Stimulated activated CD4-positive, alpha-beta T cell treated with anti-CD3 and anti-CD28 coated beads, Interleukin-12 subunit alpha, Interleukin-12 subunit beta, amount 100 ng/mL, for 48 hours (primary cell): ENCODE results near the gene USP49.

Source experiments
- DNase-seq, 3 donors: peaks; one replicate each; pipeline ENCODE4 v3.0.0-alpha.2; 2020; ENCODE audit warnings: low read depth in 2 of 3, low spot score in 1 of 3

Gene USP49

DNA sequence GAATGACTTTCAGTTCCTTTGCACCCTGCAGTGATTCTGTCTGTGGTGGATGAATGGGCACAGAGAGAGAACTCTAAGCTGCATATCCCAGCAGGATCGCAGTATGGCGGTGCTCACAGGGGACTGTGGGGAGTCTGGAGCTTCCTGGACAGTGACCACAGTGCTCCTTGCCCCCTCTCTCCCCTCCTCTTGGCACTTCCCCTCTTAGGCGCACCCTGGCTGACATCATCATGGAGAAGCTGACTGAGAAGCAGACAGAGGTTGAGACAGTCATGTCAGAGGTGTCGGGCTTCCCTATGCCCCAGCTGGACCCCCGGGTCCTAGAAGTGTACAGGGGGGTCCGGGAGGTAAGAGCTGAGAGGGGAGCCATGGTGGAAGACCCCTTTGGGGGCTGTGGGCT lies 34.7 kb upstream of the USP49 start:
- DNase-seq = no peak

DNA sequence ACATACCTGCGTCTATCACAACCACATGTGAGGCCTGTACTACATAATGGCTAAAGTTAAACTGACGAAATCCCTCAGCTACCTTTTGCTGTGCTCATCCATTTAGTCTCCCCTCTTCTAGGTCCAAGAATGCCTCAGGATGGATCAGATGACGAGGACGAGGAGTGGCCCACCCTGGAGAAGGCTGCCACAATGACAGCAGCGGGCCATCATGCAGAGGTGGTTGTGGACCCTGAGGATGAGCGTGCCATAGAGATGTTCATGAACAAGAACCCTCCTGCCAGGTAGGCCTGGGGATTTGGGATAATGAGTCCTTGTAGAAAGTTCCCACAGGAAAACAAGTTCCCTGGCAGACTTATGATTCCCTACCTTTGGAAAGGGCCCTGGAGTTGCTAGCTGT lies 32.1 kb upstream of the USP49 start:
- DNase-seq = no peak

DNA sequence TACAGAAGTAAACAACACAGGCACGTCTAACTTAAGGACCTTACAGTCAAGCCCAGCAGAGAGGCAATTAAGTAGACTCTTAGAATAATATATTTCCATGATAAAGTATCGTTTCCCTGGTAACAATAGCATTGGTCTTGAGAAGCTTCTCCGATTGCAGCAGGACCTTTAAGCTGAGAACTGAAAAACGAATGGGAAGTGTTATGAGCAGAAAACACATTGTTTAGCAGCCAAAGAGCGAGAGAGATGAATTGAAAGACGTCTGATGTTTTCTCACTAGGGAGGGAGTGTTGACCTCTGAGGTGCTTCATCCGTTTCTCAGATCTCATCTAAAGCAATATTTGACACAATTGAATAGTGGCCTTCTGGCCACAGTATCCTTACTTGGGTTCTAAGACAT lies 27.0 kb upstream of the USP49 start:
- DNase-seq = no peak

DNA sequence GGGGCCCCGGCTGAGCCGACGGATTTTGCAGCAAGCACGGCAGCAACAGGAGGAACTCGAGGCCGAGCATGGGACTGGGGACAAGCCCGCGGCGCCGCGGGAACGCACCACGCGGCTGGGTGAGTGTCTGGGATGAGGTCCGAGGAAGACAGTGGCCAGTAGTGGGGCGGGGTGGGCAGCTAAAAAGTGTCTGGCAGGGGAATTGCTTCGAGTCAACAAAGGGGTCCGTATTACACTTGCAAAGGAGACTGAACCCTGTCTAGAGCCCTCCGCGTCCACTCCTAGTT lies 26.5 kb upstream of the USP49 start:
- no peak for DNase-seq

DNA sequence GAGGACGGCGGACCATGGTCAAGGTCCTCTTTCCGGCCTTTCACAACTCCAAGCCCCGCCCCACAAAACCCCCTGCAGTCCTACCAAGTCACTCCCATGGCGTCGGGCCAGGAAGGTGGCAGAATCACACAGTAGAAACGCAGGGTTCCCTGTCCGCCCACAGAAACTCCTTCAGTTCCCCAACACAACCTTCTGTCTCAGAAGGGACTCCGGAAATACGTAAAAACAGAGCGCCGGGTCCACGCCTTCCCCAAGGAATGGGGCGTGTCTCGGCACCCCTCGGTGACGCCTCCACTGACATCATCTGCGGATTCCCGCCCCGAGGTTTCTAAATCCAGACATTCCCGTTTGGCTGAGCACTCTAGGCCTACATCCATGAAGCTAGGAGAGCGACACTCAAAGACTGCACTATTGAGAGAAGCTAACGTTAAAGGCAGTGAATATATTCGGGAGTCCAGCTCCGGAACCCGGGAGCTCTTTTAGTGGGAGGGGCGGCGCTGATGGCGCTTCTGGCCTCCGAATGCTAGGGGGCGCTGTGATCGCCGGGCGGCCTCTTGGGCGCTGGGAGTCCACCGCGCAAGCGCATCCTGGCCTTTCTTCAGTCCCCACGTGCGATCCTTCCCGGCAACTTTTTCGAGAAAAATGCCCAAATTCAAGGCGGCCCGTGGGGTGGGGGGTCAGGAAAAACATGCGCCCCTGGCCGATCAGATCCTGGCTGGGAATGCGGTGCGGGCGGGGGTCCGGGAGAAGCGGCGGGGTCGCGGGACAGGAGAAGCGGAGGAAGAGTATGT lies 25.9 kb upstream of the USP49 start, which contains the start of the genes BYSL and MED20:
TSS of gene BYSL (plus strand) at position 579 of the 791 bp plus-strand sequence. CDS start at position 643, 64 bp downstream.
TSS of gene MED20 (minus strand) at position 219 of the 791 bp plus-strand sequence. CDS start at position 98, 121 bp downstream.
- peak; percentile 88 to 96 (median 91) for DNase-seq

DNA sequence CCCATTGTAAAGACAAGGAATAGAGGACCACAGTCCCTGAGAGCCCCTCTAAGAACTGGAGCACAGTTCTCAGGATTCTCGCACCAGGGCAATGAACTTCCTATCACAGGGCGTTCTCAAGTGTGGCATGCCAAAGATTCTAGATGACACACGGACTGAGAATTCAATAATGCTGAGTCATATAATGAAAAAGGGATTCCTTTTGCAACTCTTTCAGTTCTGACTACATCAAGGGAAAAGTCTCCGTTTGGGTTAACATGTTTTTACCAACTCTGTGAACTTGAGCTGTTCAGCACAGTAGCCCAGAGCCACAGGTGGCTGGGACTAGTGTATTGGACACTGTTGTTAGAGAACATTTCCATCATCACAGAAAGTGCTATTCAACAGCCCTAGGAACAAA lies 22.4 kb upstream of the USP49 start:
- DNase-seq = no peak

DNA sequence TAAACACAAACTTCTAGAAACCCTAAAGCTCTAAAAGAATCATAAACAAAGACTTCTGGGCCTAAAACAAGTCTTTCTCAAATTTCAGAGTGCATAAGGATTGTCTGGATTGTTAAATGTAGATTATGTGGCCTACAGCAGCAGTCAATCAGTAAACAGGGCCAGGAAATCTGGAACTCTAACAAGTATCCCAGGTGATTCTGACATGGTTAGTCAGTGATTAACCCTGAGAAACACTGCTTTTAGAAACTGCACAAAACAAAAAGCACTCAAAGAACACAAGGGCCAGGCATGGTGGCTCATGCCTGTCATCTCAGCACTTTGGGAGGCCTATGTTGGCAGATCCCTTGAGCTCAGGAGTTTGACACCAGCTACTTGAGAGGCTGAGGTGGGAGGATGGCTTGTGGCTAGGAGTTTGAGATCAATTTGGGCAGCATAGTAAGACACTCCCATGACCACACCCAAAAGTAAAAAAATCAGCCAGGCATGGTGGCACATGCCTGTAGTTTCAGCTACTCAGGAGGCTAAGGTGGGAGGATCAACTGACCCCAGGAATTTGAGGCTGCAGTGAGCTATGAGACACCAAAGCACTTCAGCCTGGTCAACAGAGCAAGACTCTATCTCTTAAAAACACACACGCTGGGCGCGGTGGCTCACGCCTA lies 19.8 kb upstream of the USP49 start:
- DNase-seq = no peak

DNA sequence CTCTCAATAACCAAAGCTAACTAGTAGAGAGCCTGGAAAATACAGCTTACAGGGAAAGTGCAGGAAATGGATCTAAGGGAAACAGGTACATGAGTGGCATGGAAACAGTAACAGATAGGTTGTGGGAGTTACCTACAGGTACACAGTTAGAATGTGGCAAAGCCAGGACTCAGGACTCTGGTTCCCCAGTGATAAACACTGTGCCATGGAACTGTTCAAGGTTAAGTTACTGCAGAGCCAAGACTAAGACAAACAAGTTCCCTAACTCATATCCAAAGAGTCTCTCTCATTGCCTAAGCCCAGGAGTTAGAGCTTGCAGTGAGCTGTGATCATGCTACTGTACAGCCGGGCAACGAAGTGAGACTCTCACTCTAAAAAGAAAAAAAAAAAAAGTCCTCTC lies 19.2 kb upstream of the USP49 start:
- DNase-seq = no peak

DNA sequence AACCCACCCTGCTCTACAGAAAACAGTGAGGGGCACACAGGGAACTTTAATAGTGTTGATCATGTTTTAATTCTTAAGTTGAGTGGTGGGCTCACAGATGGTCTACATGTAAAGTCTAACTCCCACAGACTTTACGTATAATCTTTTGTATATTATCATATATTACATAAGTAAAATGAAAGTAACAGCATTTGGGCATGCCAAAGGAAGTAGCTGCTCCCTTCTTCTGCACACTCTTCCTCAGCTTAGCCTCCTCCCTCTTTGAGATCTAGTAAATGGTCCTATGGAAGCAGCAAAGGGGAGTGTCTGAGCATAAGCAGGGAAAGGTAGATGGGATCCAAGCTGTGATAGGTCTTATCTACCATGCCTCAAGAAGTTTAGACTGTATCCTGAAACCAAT lies 14.6 kb upstream of the USP49 start:
- no peak for DNase-seq

DNA sequence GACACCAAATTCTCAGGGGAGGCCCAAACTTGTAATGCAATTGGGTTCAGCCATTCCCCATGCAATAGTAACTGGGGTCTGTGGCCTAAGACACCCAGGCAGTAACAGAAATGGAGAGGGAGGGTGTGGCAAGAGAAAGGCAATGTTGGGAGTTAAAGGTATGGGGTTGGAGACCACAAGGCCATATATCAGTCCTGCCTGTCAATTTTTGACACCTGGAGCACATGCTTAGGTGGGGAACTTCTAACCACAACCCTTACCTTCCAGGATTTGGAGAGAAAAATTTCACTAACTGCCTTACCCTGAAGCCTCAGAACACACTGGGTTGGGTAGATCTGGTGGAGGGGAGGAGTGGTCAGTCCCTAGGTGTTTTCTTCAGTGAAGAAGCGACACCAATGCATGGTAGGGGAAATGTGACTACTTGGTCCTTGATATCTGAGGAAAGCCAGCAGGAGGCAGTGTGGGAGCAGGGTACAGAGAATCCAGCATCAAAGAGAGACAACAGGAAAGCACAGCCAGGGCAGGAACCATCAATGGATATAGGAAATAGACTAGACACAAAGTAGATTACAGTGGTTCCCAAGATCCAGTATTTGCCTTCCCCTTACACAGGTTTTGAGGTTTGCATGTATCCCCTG lies 6.8 kb upstream of the USP49 start:
- DNase-seq = peak; percentile 35 to 49 (median 48)

DNA sequence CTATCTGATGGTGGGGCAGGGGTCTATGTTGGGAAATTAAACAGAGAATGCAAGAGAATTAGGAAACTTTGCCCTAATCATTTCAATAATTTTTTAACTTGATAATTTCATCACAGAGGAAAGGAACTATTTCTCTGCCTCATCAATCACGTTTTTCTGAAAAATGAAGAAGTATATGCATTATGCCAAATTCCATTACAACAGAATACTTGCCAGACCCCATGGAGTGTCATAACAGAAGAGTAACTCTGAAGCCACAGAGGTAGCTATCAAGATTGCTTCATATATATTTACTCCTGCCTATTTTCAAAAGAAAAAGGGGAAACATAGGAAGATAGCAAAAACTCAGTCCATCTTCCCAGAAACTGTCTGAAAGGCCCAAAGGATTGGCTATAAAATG lies 5.7 kb upstream of the USP49 start:
- no peak for DNase-seq

DNA sequence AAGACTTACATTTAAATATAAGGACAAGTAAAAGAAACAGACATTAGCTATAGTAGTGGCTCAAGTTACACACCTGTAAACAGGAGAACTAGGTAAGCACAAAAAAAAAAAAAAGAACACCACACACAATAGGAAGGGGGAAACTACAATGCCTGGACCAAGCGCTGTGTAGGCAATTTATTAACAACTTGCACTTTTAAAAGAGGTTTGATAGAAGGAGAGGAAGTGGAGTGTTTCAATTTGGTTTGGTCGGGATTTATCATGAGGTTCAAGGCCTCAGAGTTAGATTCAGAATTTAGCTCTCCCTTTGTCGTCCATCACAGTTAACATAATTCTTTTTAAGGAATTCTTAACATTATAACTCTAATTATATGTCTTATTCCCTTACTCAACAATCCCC lies 1.1 kb upstream of the USP49 start:
- no peak for DNase-seq

DNA sequence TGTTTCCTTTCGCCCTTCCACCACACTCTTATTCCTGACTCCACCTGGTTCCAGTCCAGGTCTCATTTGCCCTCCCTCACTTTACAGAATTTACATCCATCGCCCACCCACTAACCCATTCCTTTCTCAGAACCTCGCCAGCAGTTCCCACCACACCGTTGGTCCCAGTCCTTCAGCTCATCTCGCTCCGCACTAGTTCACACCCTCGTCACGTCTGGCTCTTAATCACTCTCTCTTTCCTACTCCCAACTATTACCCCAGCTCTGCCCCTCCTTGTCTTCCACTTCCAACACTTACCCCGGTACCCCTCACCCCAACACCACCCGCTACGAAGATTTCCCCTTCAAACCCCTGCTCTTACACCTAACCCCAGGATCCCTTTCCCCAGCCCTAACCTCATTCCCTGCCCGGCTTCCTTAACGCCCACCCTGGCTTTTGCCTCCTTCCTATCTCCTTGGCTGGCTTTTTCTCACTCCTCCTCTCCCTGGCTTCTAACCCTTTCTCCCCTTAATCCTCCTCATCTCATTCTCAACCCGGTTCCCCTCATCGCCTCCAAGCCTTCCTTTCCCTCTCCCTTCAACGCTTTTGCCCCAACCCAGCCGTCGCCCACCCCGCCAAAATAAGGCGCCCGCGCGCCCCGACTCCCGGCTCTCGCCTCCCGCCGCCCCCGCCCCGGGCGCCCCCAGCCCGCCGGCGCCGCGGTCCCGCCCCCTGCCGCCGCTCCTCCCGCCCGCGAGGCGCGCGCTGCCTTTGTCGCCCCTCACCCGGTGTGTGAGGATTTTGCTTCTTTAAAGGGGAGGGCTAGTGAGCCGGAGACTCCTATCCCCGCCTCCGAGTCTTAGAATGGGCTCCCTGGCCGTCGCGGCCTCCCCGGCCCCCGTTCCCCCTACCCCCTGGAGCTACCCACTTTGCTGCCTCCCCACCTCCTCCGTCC lies 542 bp downstream of the USP49 start:
- DNase-seq = peak in 2 of 3 donors; percentile 1 to 5

DNA sequence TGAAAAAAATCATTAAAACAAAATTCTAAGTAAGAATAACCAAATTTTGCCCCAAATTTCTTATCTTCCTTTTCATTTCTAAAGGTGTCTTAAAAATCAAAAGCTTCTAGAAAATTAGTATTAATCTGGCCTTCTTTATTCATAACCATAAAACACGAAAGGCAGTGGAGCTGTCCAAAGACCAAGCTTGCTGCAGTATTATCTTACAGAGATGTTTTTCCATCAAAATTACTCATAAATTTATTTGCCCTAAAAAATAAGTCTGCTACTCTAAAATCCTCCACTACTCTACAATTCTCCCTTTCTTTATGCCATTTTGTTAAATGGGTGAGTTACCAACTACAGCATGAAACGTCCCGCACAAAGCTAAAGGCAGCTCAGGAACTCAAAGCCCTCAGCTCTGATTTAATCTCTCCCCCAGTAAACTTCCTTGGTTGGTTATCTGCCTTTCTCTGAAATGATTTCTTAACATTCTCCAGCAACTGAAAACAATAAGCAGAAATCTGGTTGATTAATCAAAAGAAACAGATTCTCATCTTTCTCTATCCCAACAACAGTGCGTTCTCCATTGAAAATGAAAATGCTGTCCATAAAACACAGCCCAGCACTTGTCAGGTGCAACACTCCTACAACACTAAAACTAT lies 2.1 kb downstream of the USP49 start:
- DNase-seq = no peak

DNA sequence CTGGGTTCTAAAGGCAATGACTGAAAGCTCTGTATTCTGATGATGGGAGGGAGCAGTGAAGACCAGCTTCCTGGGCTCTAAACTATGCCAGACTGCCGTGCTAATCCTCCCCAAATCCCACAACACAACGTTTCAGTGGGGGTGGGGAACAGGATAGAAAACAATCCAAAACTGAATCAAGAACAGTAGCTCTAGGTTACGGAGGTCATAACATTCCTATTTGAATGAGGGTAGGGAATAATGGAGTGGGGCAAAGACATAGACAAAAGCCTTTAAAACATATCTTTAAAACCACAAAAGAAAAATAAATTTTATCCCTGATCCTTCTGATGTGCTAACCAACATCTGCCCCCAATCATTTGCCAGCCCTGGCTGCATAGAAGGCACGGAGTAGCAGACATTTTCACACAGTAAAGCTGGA lies 7.8 kb downstream of the USP49 start:
- no peak for DNase-seq

DNA sequence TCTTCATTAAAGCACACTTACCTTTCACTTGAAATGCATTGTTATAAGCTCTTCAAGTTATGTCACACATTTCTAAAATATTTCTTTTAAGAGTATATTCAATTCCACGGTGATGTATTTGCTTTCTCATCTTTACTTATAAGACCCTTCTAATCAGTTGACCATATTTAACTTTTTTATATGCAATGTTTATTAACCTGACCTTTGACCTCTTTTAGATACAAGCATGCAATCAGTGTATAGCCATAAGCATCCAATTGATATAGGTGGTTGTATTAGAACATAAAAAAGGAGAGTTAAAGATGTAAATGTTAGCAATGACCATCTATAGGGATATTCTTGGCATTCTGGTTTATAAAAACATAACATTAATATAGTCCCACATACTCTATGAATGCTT lies 9.2 kb downstream of the USP49 start:
- no peak for DNase-seq

DNA sequence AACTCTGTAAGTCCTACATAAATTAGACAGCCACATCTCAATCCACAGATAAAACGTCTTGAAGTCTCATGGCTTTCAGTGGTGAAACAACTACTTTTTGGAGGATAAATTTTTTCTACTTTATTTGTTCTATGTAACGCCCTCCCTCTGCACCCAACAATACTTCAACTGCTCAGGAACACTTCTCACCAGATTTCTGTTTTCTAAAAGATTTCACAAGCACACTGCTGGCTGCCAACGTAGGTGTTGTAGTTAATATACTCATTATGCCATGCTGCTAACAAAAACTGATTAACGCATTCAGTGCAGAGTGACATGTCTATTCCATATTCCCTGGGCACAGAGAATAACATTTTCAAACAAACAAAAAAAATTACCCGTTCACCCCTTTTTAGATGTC lies 10.2 kb downstream of the USP49 start:
- no peak for DNase-seq

DNA sequence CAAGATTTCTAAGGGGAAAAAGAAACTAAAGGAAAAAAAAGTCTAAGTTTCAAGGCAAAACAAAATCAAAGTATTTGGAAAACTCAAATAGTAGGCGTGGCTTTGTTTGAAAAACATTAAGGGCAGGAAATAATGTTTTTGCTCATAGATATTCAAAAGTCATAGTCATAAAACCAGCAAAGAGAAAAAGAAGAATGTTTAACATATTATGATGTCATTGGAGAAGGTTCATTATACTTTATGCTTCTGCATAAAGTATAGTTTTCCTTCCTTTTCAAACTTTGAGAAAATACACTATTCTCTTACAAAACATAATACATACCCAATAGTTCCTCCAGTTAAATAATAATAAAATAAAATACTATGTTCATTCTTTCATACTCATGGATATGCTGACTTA lies 13.7 kb downstream of the USP49 start:
- no peak for DNase-seq

DNA sequence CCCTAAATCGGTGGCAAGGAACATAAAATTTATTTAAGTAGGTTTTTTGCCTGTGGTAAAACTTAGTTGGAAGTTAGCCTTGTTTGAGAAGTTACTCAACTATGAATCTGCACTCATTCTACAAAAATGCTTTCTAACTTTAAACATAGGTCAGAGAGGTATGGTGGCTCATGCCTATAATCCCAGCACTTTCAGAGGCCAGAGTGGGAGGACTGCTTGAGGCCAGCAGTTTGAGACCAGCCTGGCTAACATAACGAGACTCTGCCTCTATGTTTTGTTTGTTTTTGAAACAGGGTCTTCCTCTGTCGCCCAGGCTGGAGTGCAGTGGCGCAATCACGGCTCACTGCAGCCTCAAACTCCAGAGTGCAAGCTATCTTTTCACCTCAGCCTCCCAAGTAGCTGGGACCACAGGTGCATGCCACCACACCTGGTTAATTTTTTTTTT lies 16.2 kb downstream of the USP49 start:
- DNase-seq = no peak

DNA sequence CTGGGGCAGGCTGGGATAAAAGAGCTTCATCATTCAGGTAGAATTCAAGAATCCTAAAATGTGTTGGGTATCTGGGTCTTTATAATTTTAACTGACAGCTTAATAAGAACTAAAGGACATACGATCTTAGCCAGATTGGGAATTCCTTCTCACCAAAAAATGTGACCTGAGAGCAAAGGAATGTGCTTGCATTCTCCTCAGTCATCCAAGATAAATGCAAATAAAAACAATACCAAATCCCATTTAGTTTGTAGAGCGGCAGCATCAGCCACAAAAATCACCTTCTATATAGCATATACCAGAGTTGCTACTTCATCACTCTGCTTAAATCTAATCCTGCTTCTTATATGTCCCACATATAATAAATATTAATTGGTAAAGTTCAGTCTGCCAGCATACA lies 16.9 kb downstream of the USP49 start:
- no peak for DNase-seq
